ENCODE measurements around the gene CCSER1. TPM values are rescaled to one million over a fixed set of nuclear protein-coding genes. Genes with fewer than 3 reads are reported as not detected.

The CCSER1 gene
- total and polyA plus RNA-seq, 4 donors, result 3.5 to 66.1 (median 14.5) TPM

DNA sequence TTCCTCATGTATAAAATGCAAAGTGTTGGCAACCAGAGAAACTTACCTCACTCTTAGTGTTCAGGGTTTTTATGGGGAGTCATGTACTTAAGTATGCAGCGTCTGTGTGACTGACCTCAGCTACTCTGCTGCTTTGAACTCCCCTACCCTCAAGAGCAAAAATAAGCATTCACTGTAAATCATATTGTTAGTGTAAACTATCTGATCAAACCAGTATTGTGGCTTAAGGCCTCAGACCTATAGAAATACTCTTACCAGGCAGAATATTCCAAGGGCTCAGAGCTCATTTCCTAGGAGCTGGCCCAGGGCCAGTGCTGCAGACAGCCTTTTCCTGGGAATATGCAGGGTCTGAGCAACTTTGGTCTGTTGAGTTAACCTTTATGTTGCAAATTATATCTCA is 453.1 kb downstream of the CCSER1 start:
- Histone ChIP-seq H3K4me1 (ENCODE audit: control insufficient read depth, insufficient read depth, low read length) (no peaks in the 10 kb centered on the region), H3K27ac (ENCODE audit: low read depth, low read length) (no peak overlapping the region), H3K36me3 (ENCODE audit: control insufficient read depth, insufficient read depth, low read length) (no peaks in the 10 kb centered on the region), H3K27me3 (ENCODE audit: control insufficient read depth, insufficient read depth, low read length) (no peaks in the 10 kb centered on the region), H3K4me3 (ENCODE audit: low read depth, low read length) (no peak overlapping the region), H3K9me3 (ENCODE audit: control insufficient read depth, insufficient read depth, low read length) (no peaks in the 10 kb centered on the region)
- no CpG with 5 or more reads among the region's 1 CpG for WGBS (ENCODE audit: insufficient coverage)
- peak in 2 of 6 donors; percentile 13 to 29 for DNase-seq (ENCODE audit: low read depth in 4 of 6, low spot score in 6 of 6)

DNA sequence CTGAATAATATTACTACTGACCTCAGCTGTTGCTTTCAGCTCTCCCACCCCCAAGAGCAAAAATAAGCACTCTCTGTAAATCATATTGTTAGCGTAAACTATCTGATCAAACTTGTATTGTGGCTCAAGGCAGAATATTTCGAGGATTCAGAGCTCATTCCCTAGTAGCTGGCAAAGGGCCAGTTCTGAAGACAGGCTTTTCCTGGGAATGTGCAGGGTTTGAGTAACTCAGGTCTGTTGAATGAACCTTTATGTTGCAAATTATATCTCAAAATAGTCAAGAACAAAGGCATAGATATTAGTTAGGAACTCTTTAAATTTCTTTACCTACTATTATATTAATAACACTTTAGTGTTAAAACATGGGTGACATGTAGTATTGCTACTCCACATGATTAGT is 454.9 kb downstream of the CCSER1 start:
- H3K4me3 ChIP-seq (ENCODE audit: low read depth, low read length), result no peak overlapping the region
- 43% methylated on average over 2 of the region's 2 CpGs for WGBS (ENCODE audit: insufficient coverage)
- H3K27me3 ChIP-seq (ENCODE audit: control insufficient read depth, insufficient read depth, low read length), result no peaks in the 10 kb centered on the region
- peak in 2 of 6 donors; percentile 1 to 13 for DNase-seq (ENCODE audit: low read depth in 4 of 6, low spot score in 6 of 6)
- H3K9me3 ChIP-seq (ENCODE audit: control insufficient read depth, insufficient read depth, low read length), result no peaks in the 10 kb centered on the region
- H3K36me3 ChIP-seq (ENCODE audit: control insufficient read depth, insufficient read depth, low read length), result no peaks in the 10 kb centered on the region
- H3K27ac ChIP-seq (ENCODE audit: low read depth, low read length), result no peak overlapping the region
- no peaks in the 10 kb centered on the region for H3K4me1 ChIP-seq (ENCODE audit: control insufficient read depth, insufficient read depth, low read length)

GRCh38 chr4:90584051-90584450 is 456.9 kb downstream of the CCSER1 start:
- no peaks in the 10 kb centered on the region for H3K9me3 ChIP-seq (ENCODE audit: control insufficient read depth, insufficient read depth, low read length)
- 17% methylated on average over 1 of the region's 2 CpGs for WGBS (ENCODE audit: insufficient coverage)
- no peaks in the 10 kb centered on the region for H3K36me3 ChIP-seq (ENCODE audit: control insufficient read depth, insufficient read depth, low read length)
- H3K27ac ChIP-seq (ENCODE audit: low read depth, low read length), result no peak overlapping the region
- no peak for DNase-seq (ENCODE audit: low read depth in 4 of 6, low spot score in 6 of 6)
- no peaks in the 10 kb centered on the region for H3K27me3 ChIP-seq (ENCODE audit: control insufficient read depth, insufficient read depth, low read length)
- H3K4me1 ChIP-seq (ENCODE audit: control insufficient read depth, insufficient read depth, low read length), result no peaks in the 10 kb centered on the region
- no peak overlapping the region for H3K4me3 ChIP-seq (ENCODE audit: low read depth, low read length)

GRCh38 chr4:90585961-90586360 is 458.8 kb downstream of the CCSER1 start:
- no peak for DNase-seq (ENCODE audit: low read depth in 4 of 6, low spot score in 6 of 6)
- H3K4me1 ChIP-seq (ENCODE audit: control insufficient read depth, insufficient read depth, low read length), result no peaks in the 10 kb centered on the region
- H3K27ac ChIP-seq (ENCODE audit: low read depth, low read length), result no peak overlapping the region
- no peaks in the 10 kb centered on the region for H3K27me3 ChIP-seq (ENCODE audit: control insufficient read depth, insufficient read depth, low read length)
- no peaks in the 10 kb centered on the region for H3K36me3 ChIP-seq (ENCODE audit: control insufficient read depth, insufficient read depth, low read length)
- H3K4me3 ChIP-seq (ENCODE audit: low read depth, low read length), result no peak overlapping the region
- WGBS (ENCODE audit: insufficient coverage), result 38% methylated on average over 3 of the region's 8 CpGs
- no peaks in the 10 kb centered on the region for H3K9me3 ChIP-seq (ENCODE audit: control insufficient read depth, insufficient read depth, low read length)

DNA sequence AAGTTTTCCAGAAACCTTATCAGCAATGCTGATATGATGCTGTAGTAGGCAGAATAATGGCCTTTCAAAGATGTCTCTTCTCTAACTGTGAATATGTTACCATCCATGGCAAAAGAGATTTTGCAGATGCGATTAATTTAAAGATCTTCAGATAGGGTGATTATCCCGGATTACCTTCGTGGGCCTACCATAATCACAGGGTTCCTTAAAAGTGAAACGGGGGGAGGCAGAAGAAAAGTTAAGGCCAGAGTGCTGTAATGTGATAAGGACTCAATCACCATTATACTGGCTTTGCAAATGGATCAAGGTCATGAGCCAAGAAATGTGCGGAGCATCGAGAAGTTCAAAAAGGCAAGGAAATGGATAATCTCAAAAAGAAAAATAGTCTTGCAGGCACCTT is 459.6 kb downstream of the CCSER1 start:
- no peak overlapping the region for H3K27ac ChIP-seq (ENCODE audit: low read depth, low read length)

GRCh38 chr4:90597927-90598326 is 470.7 kb downstream of the CCSER1 start:
- Histone ChIP-seq H3K4me3 (ENCODE audit: low read depth, low read length) (no peak overlapping the region), H3K9me3 (ENCODE audit: control insufficient read depth, insufficient read depth, low read length) (no peaks in the 10 kb centered on the region), H3K27me3 (ENCODE audit: control insufficient read depth, insufficient read depth, low read length) (no peaks in the 10 kb centered on the region), H3K36me3 (ENCODE audit: control insufficient read depth, insufficient read depth, low read length) (no peaks in the 10 kb centered on the region), H3K27ac (ENCODE audit: low read depth, low read length) (no peak overlapping the region), H3K4me1 (ENCODE audit: control insufficient read depth, insufficient read depth, low read length) (no peaks in the 10 kb centered on the region)
- DNase-seq (ENCODE audit: low read depth in 4 of 6, low spot score in 6 of 6), result no peak
- no CpG with 5 or more reads among the region's 4 CpGs for WGBS (ENCODE audit: insufficient coverage)

More for the DNA sequence above, 459.6 kb downstream of the CCSER1 start:
- Histone ChIP-seq H3K4me3 (ENCODE audit: low read depth, low read length) (no peak overlapping the region), H3K36me3 (ENCODE audit: control insufficient read depth, insufficient read depth, low read length) (no peaks in the 10 kb centered on the region), H3K27me3 (ENCODE audit: control insufficient read depth, insufficient read depth, low read length) (no peaks in the 10 kb centered on the region), H3K9me3 (ENCODE audit: control insufficient read depth, insufficient read depth, low read length) (no peaks in the 10 kb centered on the region), H3K4me1 (ENCODE audit: control insufficient read depth, insufficient read depth, low read length) (no peaks in the 10 kb centered on the region)
- 100% methylated on average over 1 of the region's 6 CpGs for WGBS (ENCODE audit: insufficient coverage)
- no peak for DNase-seq (ENCODE audit: low read depth in 4 of 6, low spot score in 6 of 6)

- 88% methylated on average over 2 of the region's 2 CpGs for WGBS (ENCODE audit: insufficient coverage)
- no peak for DNase-seq (ENCODE audit: low read depth in 4 of 6, low spot score in 6 of 6)
- Histone ChIP-seq H3K27me3 (ENCODE audit: control insufficient read depth, insufficient read depth, low read length) (no peaks in the 10 kb centered on the region), H3K9me3 (ENCODE audit: control insufficient read depth, insufficient read depth, low read length) (no peaks in the 10 kb centered on the region), H3K36me3 (ENCODE audit: control insufficient read depth, insufficient read depth, low read length) (no peaks in the 10 kb centered on the region), H3K4me1 (ENCODE audit: control insufficient read depth, insufficient read depth, low read length) (no peaks in the 10 kb centered on the region), H3K4me3 (ENCODE audit: low read depth, low read length) (no peak overlapping the region), H3K27ac (ENCODE audit: low read depth, low read length) (no peak overlapping the region)
These were observed 471.5 kb downstream of the CCSER1 start for GRCh38 chr4:90598741-90599140.

DNA sequence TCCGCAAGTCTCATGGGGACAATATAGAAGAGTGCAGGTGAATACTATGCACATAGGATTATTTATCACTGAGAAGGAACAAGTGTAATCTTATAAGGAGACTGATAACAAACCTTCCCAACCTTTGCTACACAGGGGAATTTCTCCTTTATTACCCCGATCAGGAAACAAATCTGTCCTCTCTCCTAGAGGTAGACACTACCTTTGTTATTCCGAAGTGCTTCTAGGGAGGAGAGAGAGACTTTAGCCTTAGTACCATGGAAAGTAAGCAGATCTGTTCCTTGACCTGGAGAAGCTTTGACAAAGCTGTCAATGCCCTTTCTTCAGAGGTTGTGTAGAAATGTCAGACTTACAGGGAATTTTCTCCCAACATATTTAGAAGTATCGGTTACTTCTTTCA is 475.5 kb downstream of the CCSER1 start:
- DNase-seq (ENCODE audit: low read depth in 4 of 6, low spot score in 6 of 6), result no peak

GRCh38 chr4:90603540-90603939 is 476.3 kb downstream of the CCSER1 start:
- H3K27ac ChIP-seq (ENCODE audit: low read depth, low read length), result no peak overlapping the region
- H3K4me3 ChIP-seq (ENCODE audit: low read depth, low read length), result no peak overlapping the region
- H3K9me3 ChIP-seq (ENCODE audit: control insufficient read depth, insufficient read depth, low read length), result no peaks in the 10 kb centered on the region
- H3K36me3 ChIP-seq (ENCODE audit: control insufficient read depth, insufficient read depth, low read length), result no peaks in the 10 kb centered on the region
- no peak for DNase-seq (ENCODE audit: low read depth in 4 of 6, low spot score in 6 of 6)
- H3K4me1 ChIP-seq (ENCODE audit: control insufficient read depth, insufficient read depth, low read length), result no peaks in the 10 kb centered on the region
- no CpG with 5 or more reads among the region's 2 CpGs for WGBS (ENCODE audit: insufficient coverage)
- no peaks in the 10 kb centered on the region for H3K27me3 ChIP-seq (ENCODE audit: control insufficient read depth, insufficient read depth, low read length)

More for the DNA sequence above, 475.5 kb downstream of the CCSER1 start:
- no CpG with 5 or more reads among the region's 4 CpGs for WGBS (ENCODE audit: insufficient coverage)
- H3K27me3 ChIP-seq (ENCODE audit: control insufficient read depth, insufficient read depth, low read length), result no peaks in the 10 kb centered on the region
- H3K4me1 ChIP-seq (ENCODE audit: control insufficient read depth, insufficient read depth, low read length), result no peaks in the 10 kb centered on the region
- no peak overlapping the region for H3K4me3 ChIP-seq (ENCODE audit: low read depth, low read length)
- no peaks in the 10 kb centered on the region for H3K9me3 ChIP-seq (ENCODE audit: control insufficient read depth, insufficient read depth, low read length)
- no peak overlapping the region for H3K27ac ChIP-seq (ENCODE audit: low read depth, low read length)
- H3K36me3 ChIP-seq (ENCODE audit: control insufficient read depth, insufficient read depth, low read length), result no peaks in the 10 kb centered on the region

DNA sequence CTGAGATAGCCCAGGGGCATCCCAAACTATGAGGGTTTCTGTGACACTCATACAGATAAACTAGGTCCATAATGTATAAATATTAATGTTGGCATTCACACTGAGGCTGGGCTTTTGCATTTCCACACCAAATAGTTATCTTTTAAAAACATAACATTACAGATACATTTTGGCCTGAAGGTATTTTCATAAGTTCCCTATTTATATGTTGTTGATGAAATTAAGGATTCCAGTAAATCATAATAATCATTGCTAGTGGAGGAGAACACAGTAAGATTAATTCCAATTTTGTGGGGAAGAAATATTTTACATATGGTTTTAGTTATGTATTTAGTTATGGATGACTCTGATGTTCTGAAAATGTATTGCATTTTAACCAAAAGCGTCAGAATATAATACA is 479.6 kb downstream of the CCSER1 start:
- no peak for DNase-seq (ENCODE audit: low read depth in 4 of 6, low spot score in 6 of 6)
- H3K27me3 ChIP-seq (ENCODE audit: control insufficient read depth, insufficient read depth, low read length), result no peaks in the 10 kb centered on the region
- H3K27ac ChIP-seq (ENCODE audit: low read depth, low read length), result no peak overlapping the region
- no peak overlapping the region for H3K4me3 ChIP-seq (ENCODE audit: low read depth, low read length)
- H3K9me3 ChIP-seq (ENCODE audit: control insufficient read depth, insufficient read depth, low read length), result no peaks in the 10 kb centered on the region
- H3K4me1 ChIP-seq (ENCODE audit: control insufficient read depth, insufficient read depth, low read length), result no peaks in the 10 kb centered on the region
- WGBS (ENCODE audit: insufficient coverage), result no CpG with 5 or more reads among the region's 1 CpG
- no peaks in the 10 kb centered on the region for H3K36me3 ChIP-seq (ENCODE audit: control insufficient read depth, insufficient read depth, low read length)

All from spinal cord (tissue), 10 donors.